Measurements from ENCODE around the gene LRP1. TPM values are rescaled to one million over a fixed set of nuclear protein-coding genes. Genes with fewer than 3 reads are reported as not detected.

The LRP1 gene
- total RNA-seq, 1 donor from 2014 or later = 477 TPM

DNA sequence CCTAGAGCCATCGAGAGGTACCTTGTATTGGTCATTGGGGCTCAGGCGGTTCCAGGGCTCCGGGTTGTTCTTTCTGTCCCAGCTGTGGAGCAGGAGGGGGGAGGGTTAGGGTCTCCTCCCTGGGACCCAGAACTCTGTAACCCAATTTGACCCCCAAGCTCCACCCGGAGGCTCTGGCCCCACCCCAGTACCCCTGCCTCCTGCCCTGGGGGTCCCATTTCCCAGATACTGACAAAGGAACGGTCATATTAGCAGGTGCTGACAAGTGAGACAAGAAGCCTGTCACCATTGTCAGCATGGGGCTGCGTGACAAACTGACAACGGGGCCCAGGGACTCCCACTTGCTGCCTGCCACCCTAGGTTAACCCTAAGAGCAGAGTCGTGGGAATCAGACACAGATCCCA lies 107.4 kb downstream of the LRP1 start:
- TF ChIP-seq POLR2AphosphoS5 (IDR thresholded peaks at IDR 0.05; ENCODE audit: insufficient read depth in 1 of 2, low read depth in 1 of 2) (no peak), POLR2A (IDR thresholded peaks at IDR 0.05) (no peak)
- TF ChIP-seq, protein P1, sequence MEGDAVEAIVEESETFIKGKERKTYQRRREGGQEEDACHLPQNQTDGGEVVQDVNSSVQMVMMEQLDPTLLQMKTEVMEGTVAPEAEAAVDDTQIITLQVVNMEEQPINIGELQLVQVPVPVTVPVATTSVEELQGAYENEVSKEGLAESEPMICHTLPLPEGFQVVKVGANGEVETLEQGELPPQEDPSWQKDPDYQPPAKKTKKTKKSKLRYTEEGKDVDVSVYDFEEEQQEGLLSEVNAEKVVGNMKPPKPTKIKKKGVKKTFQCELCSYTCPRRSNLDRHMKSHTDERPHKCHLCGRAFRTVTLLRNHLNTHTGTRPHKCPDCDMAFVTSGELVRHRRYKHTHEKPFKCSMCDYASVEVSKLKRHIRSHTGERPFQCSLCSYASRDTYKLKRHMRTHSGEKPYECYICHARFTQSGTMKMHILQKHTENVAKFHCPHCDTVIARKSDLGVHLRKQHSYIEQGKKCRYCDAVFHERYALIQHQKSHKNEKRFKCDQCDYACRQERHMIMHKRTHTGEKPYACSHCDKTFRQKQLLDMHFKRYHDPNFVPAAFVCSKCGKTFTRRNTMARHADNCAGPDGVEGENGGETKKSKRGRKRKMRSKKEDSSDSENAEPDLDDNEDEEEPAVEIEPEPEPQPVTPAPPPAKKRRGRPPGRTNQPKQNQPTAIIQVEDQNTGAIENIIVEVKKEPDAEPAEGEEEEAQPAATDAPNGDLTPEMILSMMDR (IDR thresholded peaks at IDR 0.05) = no peak
- no peaks in the 10 kb centered on the region for H3K9me3 ChIP-seq
- peaks cover 0 to 32% of the 10 kb centered on the region in 2 donors for H3K36me3 ChIP-seq
- peak overlapping the region; percentile 2 to 33 for H3K4me3 ChIP-seq
- H3K27me3 ChIP-seq = no peaks in the 10 kb centered on the region
- DNase-seq (ENCODE audit: extremely low spot score in 2 of 2) = no peak
- H3K4me1 ChIP-seq = peaks cover 69% of the 10 kb centered on the region
- H3K27ac ChIP-seq = peak overlapping the region; percentile 72
- intact Hi-C loops (cut with DNase I) = no loop called here

DNA sequence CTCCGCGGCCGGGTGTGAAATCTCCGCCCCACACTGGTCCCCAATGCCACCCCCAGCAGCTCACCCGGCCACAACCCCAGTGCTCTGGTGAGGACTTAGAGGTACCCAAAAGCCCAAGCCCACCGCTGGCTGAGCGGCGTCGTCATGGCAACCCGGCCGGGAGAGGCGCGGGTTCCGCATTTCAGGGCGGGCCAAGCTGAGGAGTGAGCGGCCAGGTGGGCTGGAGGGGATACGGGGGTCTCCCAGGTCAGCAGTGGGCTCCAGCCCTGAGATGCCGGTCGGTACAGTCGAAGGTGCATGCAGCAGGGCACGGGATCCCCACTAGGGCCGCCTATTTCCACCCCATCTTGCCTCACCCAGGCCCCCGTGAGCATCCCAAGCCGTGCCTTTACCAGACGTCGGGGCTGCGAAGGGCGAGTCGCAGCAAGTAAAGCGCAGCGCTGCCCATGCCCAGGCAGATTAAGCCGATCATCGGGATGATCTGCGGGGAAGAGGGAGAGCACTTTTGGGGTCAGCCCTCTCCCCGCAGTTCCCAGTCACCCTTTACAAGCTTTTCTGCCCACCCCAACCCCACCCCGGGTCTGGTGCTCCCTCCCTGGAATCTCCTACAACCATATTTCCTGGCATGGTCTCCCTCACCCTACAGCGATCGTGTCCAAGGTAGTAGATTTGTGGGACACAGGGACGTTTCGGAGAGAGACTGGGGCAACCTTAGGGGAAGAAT lies 108.1 kb downstream of the LRP1 start:
- Histone ChIP-seq H3K4me1 (peaks cover 69% of the 10 kb centered on the region), H3K4me3 (peak overlapping the region; percentile 2 to 33), H3K9me3 (no peaks in the 10 kb centered on the region), H3K27me3 (peaks cover 5% of the 10 kb centered on the region), H3K36me3 (peaks cover 0 to 30% of the 10 kb centered on the region in 2 donors), H3K27ac (peak overlapping the region; percentile 72)
- no peak for DNase-seq (ENCODE audit: extremely low spot score in 2 of 2)
- intact Hi-C loops (cut with DNase I) = no loop called here
- TF ChIP-seq POLR2AphosphoS5 (IDR thresholded peaks at IDR 0.05; ENCODE audit: insufficient read depth in 1 of 2, low read depth in 1 of 2) (no peak), POLR2A (IDR thresholded peaks at IDR 0.05) (no peak)
- TF ChIP-seq, protein P1 (IDR thresholded peaks at IDR 0.05) = no peak

GRCh38 chr12:57236925-57237595 lies 108.8 kb downstream of the LRP1 start:
- intact Hi-C loops (cut with DNase I) = no loop called here
- H3K27ac ChIP-seq = peak overlapping the region; percentile 72
- H3K9me3 ChIP-seq = no peaks in the 10 kb centered on the region
- H3K27me3 ChIP-seq = peaks cover 12% of the 10 kb centered on the region
- H3K4me1 ChIP-seq = peaks cover 72% of the 10 kb centered on the region
- peak overlapping the region in 1 of 2 donors; percentile 33 for H3K4me3 ChIP-seq
- no peak for DNase-seq (ENCODE audit: extremely low spot score in 2 of 2)
- TF ChIP-seq, protein P1 (IDR thresholded peaks at IDR 0.05) = no peak
- TF ChIP-seq POLR2AphosphoS5 (IDR thresholded peaks at IDR 0.05; ENCODE audit: insufficient read depth in 1 of 2, low read depth in 1 of 2) = no peak
- TF ChIP-seq POLR2A (IDR thresholded peaks at IDR 0.05) = no peak
- peaks cover 0 to 23% of the 10 kb centered on the region in 2 donors for H3K36me3 ChIP-seq

- DNase-seq (ENCODE audit: extremely low spot score in 2 of 2) = no peak
- H3K27me3 ChIP-seq = peaks cover 14% of the 10 kb centered on the region
- no peaks in the 10 kb centered on the region for H3K9me3 ChIP-seq
- H3K4me3 ChIP-seq = no peak overlapping the region
- H3K4me1 ChIP-seq = peaks cover 77% of the 10 kb centered on the region
- intact Hi-C loops (cut with DNase I) = no loop called here
- TF ChIP-seq POLR2A (IDR thresholded peaks at IDR 0.05) = no peak
- TF ChIP-seq, protein P1 (IDR thresholded peaks at IDR 0.05) = no peak
- TF ChIP-seq POLR2AphosphoS5 (IDR thresholded peaks at IDR 0.05; ENCODE audit: insufficient read depth in 1 of 2, low read depth in 1 of 2) = no peak
- H3K36me3 ChIP-seq = peaks cover 0 to 18% of the 10 kb centered on the region in 2 donors
- H3K27ac ChIP-seq = peak overlapping the region; percentile 72
These were observed 109.3 kb downstream of the LRP1 start for GRCh38 chr12:57237596-57237931.

All from vagina (tissue), 2 donors.